T-cell (primary cell): Measurements from ENCODE around the gene ZNF600. TPM values are rescaled to one million over a fixed set of nuclear protein-coding genes. Genes with fewer than 3 reads are reported as not detected.
"Not testable (repeated sequence)": the region's sequence is repeated elsewhere in the genome, so short reads cannot be mapped to it uniquely, and the experiment has no call there.

Experiments used
- ATAC-seq, 4 experiments: fragments of 200-7000 bp in 3 of 4; fragments of 150-1000 bp in 1 of 4; cut with Tn5 transposase; replicated peaks in 1 of 4; 1 replicate in 3 of 4; 2 replicates in 1 of 4; pipeline ENCODE4 v1.10.0; 2021; ENCODE audit warnings: moderate library complexity in 3 of 4, mild to moderate bottlenecking in 2 of 4, moderate number of reproducible peaks in 1 of 4
- CTCF ChIA-PET, 2 donors: fragments of 300-600 bp; sonication (Branson Sonifier 250); formaldehyde crosslinking; loops; one replicate each; lab custom pipeline; 2022; ENCODE audit warnings: antibody characterized with exemption in 2 of 2; lab: Charles Lee
- POLR2A ChIA-PET, 2 donors: fragments of 300-600 bp; sonication (Branson Sonifier 250); formaldehyde crosslinking; loops; one replicate each; lab custom pipeline; 2022; ENCODE audit warnings: antibody characterized with exemption in 2 of 2; lab: Charles Lee
- DNase-seq, 35 experiments: peaks; one replicate each; pipeline versions ENCODE4 v3.0.0 to v3.0.0-alpha.2; 2013 to 2023
- H3K27ac ChIP-seq: one replicate; pipeline ENCODE4 v1.5.1; 2013; ENCODE audit warnings: low read length
- H3K27me3 ChIP-seq, 2 experiments: replicated peaks in 1 of 2; 1 replicate in 1 of 2; 2 replicates in 1 of 2; pipeline versions ENCODE4 v1.6.1 to v1.7.0; 2013; ENCODE audit warnings: low read length in 1 of 2, mixed read lengths in 1 of 2; ENCODE audit not compliant: control insufficient read depth in 2 of 2, insufficient read depth in 2 of 2; ENCODE audit errors: extremely low read depth in 1 of 2
- H3K36me3 ChIP-seq, 2 donors: 1 replicate in 1 of 2; 2 replicates in 1 of 2; pipeline versions ENCODE4 v1.6.1 to v1.7.0; 2013; ENCODE audit warnings: low read length in 1 of 2; ENCODE audit not compliant: control insufficient read depth in 2 of 2, insufficient read depth in 1 of 2; ENCODE audit errors: extremely low read depth in 1 of 2
- H3K4me1 ChIP-seq, 2 experiments: 1 replicate in 1 of 2; 2 replicates in 1 of 2; pipeline versions ENCODE4 v1.6.1 to v1.7.0; 2013; ENCODE audit warnings: low read length in 2 of 2, mixed read lengths in 1 of 2; ENCODE audit not compliant: insufficient read depth in 2 of 2, control insufficient read depth in 1 of 2; ENCODE audit errors: extremely low read depth in 1 of 2
- H3K4me3 ChIP-seq, 2 donors: 1 replicate in 1 of 2; 2 replicates in 1 of 2; pipeline versions ENCODE4 v1.5.1 to v1.7.0; 2013; ENCODE audit warnings: mild to moderate bottlenecking in 2 of 2, low read length in 1 of 2, moderate library complexity in 1 of 2; ENCODE audit not compliant: control insufficient read depth in 1 of 2; ENCODE audit errors: extremely low read depth in 1 of 2
- H3K9me3 ChIP-seq: 2 replicates; pipeline ENCODE4 v1.7.0; 2013
- H3K27ac Mint-ChIP-seq, 2 donors: one replicate each; pipeline ENCODE4 v1.8.0; 2020 to 2021; ENCODE audit warnings: mild to moderate bottlenecking in 2 of 2, mixed read lengths in 2 of 2
- H3K27me3 Mint-ChIP-seq, 2 donors: one replicate each; pipeline ENCODE4 v1.8.0; 2021 to 2022; ENCODE audit warnings: mixed read lengths in 2 of 2
- H3K36me3 Mint-ChIP-seq: one replicate; pipeline ENCODE4 v1.8.0; 2021; ENCODE audit warnings: mixed read lengths
- H3K4me1 Mint-ChIP-seq, 3 donors: one replicate each; pipeline ENCODE4 v1.8.0; 2020 to 2022; ENCODE audit warnings: mixed read lengths in 3 of 3, mild to moderate bottlenecking in 1 of 3
- H3K4me3 Mint-ChIP-seq, 3 donors: one replicate each; pipeline ENCODE4 v1.8.0; 2020 to 2022; ENCODE audit warnings: mild to moderate bottlenecking in 3 of 3, mixed read lengths in 3 of 3, moderate library complexity in 3 of 3
- H3K9me3 Mint-ChIP-seq, 3 donors: one replicate each; pipeline ENCODE4 v1.8.0; 2020 to 2022; ENCODE audit warnings: mixed read lengths in 3 of 3
- WGBS: methylation state at CpG from one replicate; pipeline ENCODE4 v1.1.5; 2013; ENCODE audit warnings: missing lambda C conversion rate; ENCODE audit not compliant: insufficient coverage; 5-methylcytosine and 5-hydroxymethylcytosine counted together
- total RNA-seq, 35 experiments: library from RNA in 6 of 35; stranded (reverse) in 6 of 35; fragments of 120-200 nt in 1 of 35; gene quantifications; one replicate each; pipeline versions ENCODE4 v1.2.1 to v1.2.4 and lab custom pipeline; 2013 to 2026

The ZNF600 gene
- total RNA-seq, 5 donors from 2014 or later (not counting 1 experiment from before 2014, with no cell fraction given), result 11.4 to 52.4 (median 24.5) TPM

DNA sequence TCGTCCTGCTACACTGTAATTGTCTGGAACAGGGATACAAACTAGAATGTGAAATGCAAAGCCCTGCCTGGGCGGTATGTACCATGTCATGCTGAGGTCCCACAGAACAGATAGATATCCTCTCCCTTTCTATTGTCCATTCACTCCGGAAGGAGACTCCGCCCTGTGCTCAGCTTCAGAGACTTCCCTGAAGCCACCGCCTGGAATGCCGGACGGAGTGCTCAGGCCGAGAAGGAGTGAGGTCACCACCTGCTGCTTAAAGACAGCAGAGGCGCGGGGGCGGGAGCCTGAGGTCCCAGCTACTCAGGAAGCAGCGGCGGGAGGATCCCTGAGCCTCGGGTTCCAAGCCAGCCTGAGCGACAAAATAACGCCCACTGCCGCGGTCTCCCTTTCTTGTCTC, 50.9 kb downstream of the ZNF600 start:
- DNase-seq, result peak in 1 of 35 experiments; percentile 22
- CTCF ChIA-PET, result interaction anchor here in 1 of 2 donors (0.6 kb wide), 1 partner anchor 26 kb away, joined by 4 read pairs; no protein-coding TSS in a partner anchor

DNA sequence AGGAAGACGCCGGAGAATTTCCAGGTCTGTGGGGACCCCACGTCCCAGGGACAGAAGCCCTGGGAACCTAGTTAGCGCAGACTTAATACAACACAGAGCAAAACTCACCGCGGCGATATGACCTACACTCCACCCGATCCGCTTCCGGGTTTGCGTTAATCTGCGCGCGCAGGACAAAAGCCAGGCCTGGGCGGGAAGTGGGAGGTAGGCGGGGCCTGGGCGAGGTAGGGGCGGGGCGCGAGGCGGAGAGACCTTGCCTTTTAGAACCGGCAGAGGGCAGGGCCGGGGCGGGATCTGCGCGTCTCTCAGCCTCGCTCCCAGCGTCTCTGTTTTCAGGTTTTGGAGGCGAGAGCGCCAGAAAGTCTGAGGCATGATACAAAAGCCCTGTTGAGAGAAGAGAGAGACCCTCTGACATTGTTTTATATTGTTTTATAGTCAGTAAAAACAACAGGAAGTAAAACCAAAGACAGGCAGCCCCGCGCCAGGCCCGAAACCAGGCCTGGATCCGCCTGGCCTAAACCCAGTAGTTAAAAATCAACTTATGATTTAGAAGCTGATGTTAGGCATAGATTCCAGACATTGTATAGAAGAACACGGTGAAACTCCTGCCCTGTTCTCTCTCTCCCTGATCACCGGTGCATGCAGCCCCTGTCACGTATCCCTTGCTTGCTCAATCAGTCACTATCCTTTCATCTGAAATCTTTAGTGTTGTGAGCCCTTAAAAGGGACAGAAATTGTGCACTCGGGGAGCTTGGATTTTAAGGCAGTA, 51.5 kb downstream of the ZNF600 start, which contains the start of gene ZNF611:
Gene ZNF611, minus strand, starts transcription at position 152 of the 769 bp plus-strand sequence. CDS start 19,150 bp downstream, outside the sequence.
- peak within 1 kb of the TSS; percentile 94 to 95 for H3K27ac Mint-ChIP-seq
- WGBS, result 3% methylated on average over 16 of the region's 38 CpGs
- H3K36me3 ChIP-seq, result no peaks in the 10 kb centered on the region
- DNase-seq, result peak; percentile 95 to 100 (median 99)
- no peaks in the 10 kb centered on the region for H3K27me3 ChIP-seq
- peak; percentile 93 to 99 (median 96) for ATAC-seq
- H3K9me3 ChIP-seq, result no peaks in the 10 kb centered on the region
- no peaks in the 10 kb centered on the region for H3K9me3 Mint-ChIP-seq
- peaks cover 11 to 24% of the 10 kb centered on the region in 2 experiments for H3K4me1 ChIP-seq
- CTCF ChIA-PET, result interaction anchor here in 1 of 2 donors (0.6 kb wide), 1 partner anchor 25 kb away, joined by 4 read pairs; no protein-coding TSS in a partner anchor
- POLR2A ChIA-PET, result no interaction called here
- peak within 1 kb of the TSS; percentile 97 to 98 for H3K4me3 ChIP-seq
- peaks cover 3% of the 10 kb centered on the region for H3K36me3 Mint-ChIP-seq
- H3K4me1 Mint-ChIP-seq, result peaks cover 25 to 27% (median 25%) of the 10 kb centered on the region in 3 donors
- no peaks in the 10 kb centered on the region for H3K27me3 Mint-ChIP-seq
- H3K27ac ChIP-seq, result peak within 1 kb of the TSS; percentile 88
- peak within 1 kb of the TSS; percentile 85 to 92 (median 91) for H3K4me3 Mint-ChIP-seq

More for the DNA sequence above, 50.9 kb downstream of the ZNF600 start:
- no peaks in the 10 kb centered on the region for H3K9me3 Mint-ChIP-seq
- H3K27ac ChIP-seq, result peak overlapping the region; percentile 88
- no peak overlapping the region for H3K4me3 ChIP-seq
- H3K36me3 ChIP-seq, result no peaks in the 10 kb centered on the region
- ATAC-seq, result no peak
- peak overlapping the region; percentile 85 to 92 (median 91) for H3K4me3 Mint-ChIP-seq
- peaks cover 3% of the 10 kb centered on the region for H3K36me3 Mint-ChIP-seq
- H3K4me1 Mint-ChIP-seq, result peaks cover 25 to 27% (median 25%) of the 10 kb centered on the region in 3 donors
- WGBS, result 80% methylated on average over 10 of the region's 18 CpGs
- peak overlapping the region; percentile 94 to 95 for H3K27ac Mint-ChIP-seq
- H3K27me3 Mint-ChIP-seq, result no peaks in the 10 kb centered on the region
- H3K4me1 ChIP-seq, result peaks cover 11 to 24% of the 10 kb centered on the region in 2 experiments
- POLR2A ChIA-PET, result no interaction called here
- H3K9me3 ChIP-seq, result no peaks in the 10 kb centered on the region
- no peaks in the 10 kb centered on the region for H3K27me3 ChIP-seq

DNA sequence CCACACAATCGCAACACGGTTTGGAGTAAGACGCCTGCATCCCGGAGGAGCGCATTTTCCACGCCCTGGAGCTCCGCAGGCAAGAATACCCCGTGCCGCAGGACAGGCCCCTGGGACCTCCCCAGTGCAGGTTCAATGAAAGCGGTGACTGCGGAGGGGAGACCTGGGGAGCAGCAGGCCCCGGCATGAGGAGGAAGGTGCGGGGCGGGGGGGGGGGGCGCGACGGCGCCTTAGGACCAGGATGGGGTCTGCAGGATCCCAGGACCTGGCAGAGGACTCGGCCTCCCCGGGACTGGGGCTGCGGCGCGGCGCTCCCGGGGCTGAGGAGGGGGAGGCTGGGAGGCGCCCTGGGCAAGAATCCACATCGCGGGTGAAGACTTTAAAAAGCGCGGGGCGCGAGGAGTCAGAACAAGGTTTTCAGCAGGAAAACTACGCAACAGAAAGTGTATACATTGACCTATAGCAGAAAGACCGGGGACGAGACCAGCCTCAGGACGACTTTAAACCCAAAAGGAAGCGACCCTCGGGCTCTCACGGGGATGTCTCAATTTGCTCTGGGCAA, 52.2 kb downstream of the ZNF600 start:
- peak; percentile 30 to 51 (median 32) for ATAC-seq
- peaks cover 6% of the 10 kb centered on the region for H3K36me3 Mint-ChIP-seq
- DNase-seq, result peak in 2 of 35 experiments; percentile 5 to 6
- H3K36me3 ChIP-seq, result no peaks in the 10 kb centered on the region
- peak overlapping the region; percentile 85 to 92 (median 91) for H3K4me3 Mint-ChIP-seq
- H3K27ac ChIP-seq, result peak overlapping the region; percentile 88
- no peaks in the 10 kb centered on the region for H3K9me3 ChIP-seq
- H3K4me3 ChIP-seq, result peak overlapping the region; percentile 97 to 98
- ChIA-PET CTCF (no interaction called here), POLR2A (no interaction called here)
- H3K4me1 Mint-ChIP-seq, result peaks cover 31 to 32% (median 31%) of the 10 kb centered on the region in 3 donors
- whole genome bisulfite sequencing, result under 1% methylated on average over 31 of the region's 39 CpGs
- no peaks in the 10 kb centered on the region for H3K27me3 Mint-ChIP-seq
- H3K27ac Mint-ChIP-seq, result peak overlapping the region; percentile 94 to 95
- peaks cover 11 to 24% of the 10 kb centered on the region in 2 experiments for H3K4me1 ChIP-seq
- no peaks in the 10 kb centered on the region for H3K9me3 Mint-ChIP-seq
- H3K27me3 ChIP-seq, result no peaks in the 10 kb centered on the region

DNA sequence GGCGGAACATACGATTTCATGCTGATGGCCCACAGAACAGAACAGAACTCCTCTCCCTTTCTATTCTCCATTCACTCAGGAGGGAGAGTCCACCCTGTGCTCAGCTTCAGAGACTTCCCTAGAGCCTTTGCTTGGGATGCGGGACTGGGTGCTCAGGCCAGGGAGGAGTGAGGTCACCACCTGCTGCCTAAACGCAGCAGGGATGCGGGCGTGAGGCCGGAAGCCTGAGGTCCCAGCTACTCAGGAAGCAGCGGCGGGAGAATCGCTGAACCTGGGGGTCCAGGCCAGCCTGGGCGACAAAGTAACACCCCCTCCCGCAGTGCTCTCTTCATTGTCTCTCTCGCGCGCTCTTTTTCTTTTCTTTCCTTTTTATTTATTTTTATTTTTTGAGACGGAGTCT, 60.5 kb downstream of the ZNF600 start:
- H3K4me3 ChIP-seq, POLR2A ChIA-PET, CTCF ChIA-PET, H3K27me3 Mint-ChIP-seq, H3K9me3 ChIP-seq, DNase-seq, H3K27ac ChIP-seq, H3K4me1 ChIP-seq, H3K4me3 Mint-ChIP-seq, H3K27ac Mint-ChIP-seq, ATAC-seq, H3K27me3 ChIP-seq: not testable (repeated sequence)
- H3K36me3 Mint-ChIP-seq, result peaks cover 66% of the 10 kb centered on the region
- H3K9me3 Mint-ChIP-seq, result peaks cover 3 to 11% (median 10%) of the 10 kb centered on the region in 3 donors
- H3K4me1 Mint-ChIP-seq, result peaks cover 5 to 19% (median 8%) of the 10 kb centered on the region in 3 donors
- WGBS, result 100% methylated on average over 8 of the region's 16 CpGs
- H3K36me3 ChIP-seq, result peaks cover 12 to 50% of the 10 kb centered on the region in 2 donors

GRCh38 chr19:52725528-52725961, 61.0 kb downstream of the ZNF600 start:
- whole genome bisulfite sequencing, result 99% methylated on average over 19 of the region's 24 CpGs
- no peak overlapping the region for H3K4me3 ChIP-seq
- no peak for ATAC-seq
- POLR2A ChIA-PET, result no interaction called here
- H3K9me3 ChIP-seq, result no peaks in the 10 kb centered on the region
- H3K9me3 Mint-ChIP-seq, result peaks cover 3 to 11% (median 10%) of the 10 kb centered on the region in 3 donors
- no peaks in the 10 kb centered on the region for H3K27me3 Mint-ChIP-seq
- peaks cover 69% of the 10 kb centered on the region for H3K36me3 Mint-ChIP-seq
- no peak for DNase-seq
- H3K27ac ChIP-seq, result no peak overlapping the region
- peaks cover 5 to 19% (median 8%) of the 10 kb centered on the region in 3 donors for H3K4me1 Mint-ChIP-seq
- CTCF ChIA-PET, result no interaction called here
- no peaks in the 10 kb centered on the region for H3K27me3 ChIP-seq
- H3K4me3 Mint-ChIP-seq, result no peak overlapping the region
- peaks cover 12 to 51% of the 10 kb centered on the region in 2 donors for H3K36me3 ChIP-seq
- H3K27ac Mint-ChIP-seq, result no peak overlapping the region
- no peaks in the 10 kb centered on the region for H3K4me1 ChIP-seq
